NCI-H345 treated with DMSO at 0.1 percent for 48 hours (cell line): ENCODE data around the gene TBC1D16.
"Not testable (repeated sequence)": the region's sequence is repeated elsewhere in the genome, so short reads cannot be mapped to it uniquely, and the experiment has no call there.

ENCODE experiments used
- DNase-seq: peaks from one replicate; lab custom pipeline; 2025; ENCODE audit not compliant: unreplicated experiment; lab: John Stamatoyannopoulos, UW

The TBC1D16 gene

GRCh38 chr17:80055597-80055996 is 19.9 kb upstream of the TBC1D16 start:
- DNase-seq, result no peak

- DNase-seq, result no peak
Measured at GRCh38 chr17:80053102-80053501, 17.4 kb upstream of the TBC1D16 start.

DNA sequence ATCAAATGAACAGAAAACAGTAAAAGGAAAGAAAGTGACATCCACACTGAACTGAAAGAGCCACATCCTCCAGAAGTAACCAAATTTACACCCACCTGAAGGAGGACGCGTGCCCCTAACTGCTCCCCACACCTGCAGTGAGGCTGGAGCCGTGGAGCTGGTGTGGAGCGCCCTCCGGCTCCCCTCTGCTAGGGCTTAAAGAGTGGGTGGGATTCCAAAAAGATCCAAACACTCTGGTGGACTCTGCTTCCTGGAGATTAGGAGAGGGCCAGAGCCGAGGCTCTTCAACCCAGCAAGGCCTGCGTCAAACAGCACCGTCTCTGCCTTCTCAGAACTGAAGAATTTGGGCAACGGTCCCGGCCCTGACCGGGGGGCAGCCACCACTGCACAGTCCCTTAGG is 16.0 kb upstream of the TBC1D16 start:
- DNase-seq, result no peak

DNA sequence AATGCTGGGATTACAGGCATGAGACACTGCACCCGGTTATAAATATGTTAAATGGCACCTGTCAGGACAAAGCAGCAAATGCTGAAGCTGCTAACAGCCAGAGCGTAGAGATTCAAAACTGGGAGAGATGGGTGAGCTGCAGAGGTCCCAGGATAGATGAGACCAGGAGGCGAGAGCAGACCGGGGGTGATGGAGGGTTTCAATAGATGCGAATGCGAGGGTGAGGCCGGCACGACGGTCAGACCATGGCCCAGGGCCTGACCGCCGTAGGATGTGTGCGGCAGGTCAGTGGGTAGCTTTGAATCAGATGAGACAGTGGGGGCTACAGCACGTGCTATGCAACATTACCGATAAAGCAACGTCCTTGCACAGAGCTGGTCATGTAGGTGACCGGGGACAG is 15.0 kb upstream of the TBC1D16 start:
- DNase-seq, result no peak

DNA sequence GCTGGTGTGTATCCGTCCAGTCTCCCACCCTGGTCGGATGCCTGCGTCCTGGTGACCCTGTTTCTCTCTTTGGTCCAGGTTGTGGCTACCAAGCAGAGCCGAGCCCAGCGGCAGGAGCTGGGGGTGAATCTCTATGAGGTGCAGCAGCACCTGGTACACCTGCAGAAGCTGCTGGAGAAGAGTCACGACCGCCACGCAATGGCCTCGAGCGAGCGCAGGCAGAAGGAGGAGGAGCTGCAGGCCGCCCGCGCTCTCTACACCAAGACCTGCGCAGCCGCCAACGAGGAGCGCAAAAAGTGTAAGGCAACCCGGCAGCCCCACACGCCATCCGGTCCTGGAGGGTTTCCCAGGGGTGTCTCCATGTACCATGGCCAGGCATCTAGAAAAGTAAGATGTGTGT is 14.3 kb upstream of the TBC1D16 start:
- DNase-seq, result no peak

GRCh38 chr17:80047176-80047575 is 11.5 kb upstream of the TBC1D16 start:
- DNase-seq, result peak; percentile 93

DNA sequence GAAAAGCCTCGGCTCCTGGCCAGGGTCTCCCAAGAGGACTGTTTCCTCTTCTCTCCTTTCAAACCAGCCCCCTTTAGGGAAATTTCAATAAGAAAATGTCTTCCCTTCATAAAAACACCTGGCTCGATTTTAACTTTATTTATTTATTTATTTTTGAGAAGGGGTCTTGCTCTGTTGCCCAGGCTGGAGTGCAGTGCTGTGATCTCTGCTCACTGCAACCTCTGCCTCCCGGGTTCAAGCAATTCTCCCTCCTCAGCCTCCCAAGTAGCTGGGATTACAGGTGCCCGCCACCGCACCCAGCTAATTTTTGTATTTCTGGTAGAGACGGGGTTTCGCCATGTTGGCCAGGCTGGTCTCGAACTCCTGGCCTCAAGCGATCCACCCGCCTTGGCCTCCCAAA is 11.0 kb upstream of the TBC1D16 start:
- DNase-seq, result not testable (repeated sequence)

DNA sequence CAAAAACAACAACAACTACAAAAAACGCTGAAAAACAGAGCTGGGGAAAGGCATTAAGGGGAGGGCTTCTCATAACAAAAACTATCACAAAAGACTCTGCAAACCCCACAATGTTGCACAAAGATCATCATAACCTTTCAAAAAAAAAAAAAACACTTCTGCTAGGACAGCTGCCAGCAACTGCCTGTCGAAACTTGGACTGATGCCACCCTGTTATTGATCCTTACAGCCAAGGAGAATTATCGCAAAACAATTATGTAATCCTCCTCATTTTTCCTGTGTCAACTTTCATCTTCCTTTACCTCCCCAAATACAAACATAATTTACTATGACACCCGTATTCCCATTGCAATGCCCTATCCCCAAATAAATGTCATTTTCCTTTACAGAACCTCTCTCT is 10.0 kb upstream of the TBC1D16 start:
- DNase-seq, result peak; percentile 91

DNA sequence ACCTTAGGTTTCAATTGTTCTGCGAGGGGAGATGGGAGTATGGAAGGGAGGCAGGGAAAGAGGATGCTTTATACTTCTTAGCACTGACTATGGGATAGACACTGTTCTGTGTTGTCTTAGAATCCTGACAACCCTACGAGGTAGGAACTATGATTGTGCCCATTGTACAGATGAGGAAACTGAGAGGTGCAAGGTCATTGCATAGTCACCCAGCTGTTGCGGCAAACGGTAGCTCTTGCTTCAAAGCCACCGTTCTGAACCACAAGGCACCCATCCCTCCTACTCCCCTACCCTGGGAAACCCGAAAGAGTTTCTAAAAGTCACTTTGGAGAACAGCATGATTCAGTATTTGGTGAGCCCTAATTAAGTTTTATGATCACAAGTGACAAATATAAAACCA is 8.3 kb upstream of the TBC1D16 start:
- no peak for DNase-seq

DNA sequence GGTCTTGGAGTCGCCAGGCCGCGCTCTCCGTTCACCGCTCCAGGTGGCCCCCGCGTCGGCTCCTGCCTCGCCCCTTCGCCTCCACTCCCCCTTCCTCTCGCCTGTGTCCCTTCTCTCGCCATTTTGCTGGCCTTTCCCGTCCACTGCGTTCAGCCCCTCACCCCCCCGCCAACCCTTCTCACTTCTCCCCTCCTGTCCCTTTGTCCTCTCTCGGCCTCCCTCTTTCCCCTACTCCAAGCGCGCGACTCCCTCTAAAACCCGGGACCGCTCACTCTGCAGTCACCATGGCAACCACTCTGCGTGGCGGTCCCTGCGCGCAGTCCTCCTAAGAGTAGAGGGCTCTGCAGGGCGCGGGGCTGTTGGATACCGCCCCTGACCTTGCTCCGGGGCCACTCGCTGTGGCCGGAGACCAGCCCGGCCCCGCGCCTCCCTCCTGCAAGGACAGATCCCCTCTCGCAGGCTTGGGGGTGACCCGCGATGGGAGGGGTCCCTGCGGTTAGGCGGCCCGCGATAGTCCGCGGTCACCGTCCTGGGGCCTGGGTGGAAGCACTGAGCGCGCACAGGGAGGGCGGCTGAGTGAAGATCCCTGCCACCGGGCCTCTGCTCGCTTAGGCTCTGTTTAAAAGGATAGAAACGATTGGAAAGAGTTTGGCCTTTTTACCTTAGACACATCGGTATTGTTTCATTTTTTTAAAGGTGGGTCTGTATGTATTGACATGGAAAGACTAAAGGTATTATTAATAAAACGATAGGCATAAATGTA is 1.2 kb upstream of the TBC1D16 start:
- peak; percentile 31 for DNase-seq

- peak; percentile 89 for DNase-seq
Measured at GRCh38 chr17:80035937-80036714, 454 bp upstream of the TBC1D16 start, which contains the start of gene CCDC40. CCDC40 (plus strand) TSS chr17:80036642; CDS start chr17:80036663, 21 bp downstream.

GRCh38 chr17:80034791-80035686 is 633 bp downstream of the TBC1D16 start:
- peak; percentile 31 for DNase-seq

DNA sequence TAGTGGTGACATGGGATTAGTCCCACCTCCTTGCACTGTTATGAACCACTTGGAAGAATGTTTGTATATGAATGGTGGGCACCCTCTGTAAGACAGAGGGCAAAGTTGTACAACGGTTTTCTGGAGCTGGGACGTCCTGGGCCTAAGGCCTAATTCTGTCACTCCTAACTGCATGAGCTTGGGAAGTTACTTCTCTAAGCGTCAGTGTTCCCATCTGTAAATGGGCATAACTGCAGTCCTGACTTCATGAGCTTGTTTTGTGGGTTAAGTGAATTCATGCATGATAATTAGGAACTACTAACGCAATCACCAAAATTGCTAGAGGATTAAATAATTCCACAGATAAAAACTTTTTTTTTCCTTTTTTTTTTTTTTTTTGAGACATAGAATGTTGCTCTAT is 1.8 kb downstream of the TBC1D16 start:
- no peak for DNase-seq

DNA sequence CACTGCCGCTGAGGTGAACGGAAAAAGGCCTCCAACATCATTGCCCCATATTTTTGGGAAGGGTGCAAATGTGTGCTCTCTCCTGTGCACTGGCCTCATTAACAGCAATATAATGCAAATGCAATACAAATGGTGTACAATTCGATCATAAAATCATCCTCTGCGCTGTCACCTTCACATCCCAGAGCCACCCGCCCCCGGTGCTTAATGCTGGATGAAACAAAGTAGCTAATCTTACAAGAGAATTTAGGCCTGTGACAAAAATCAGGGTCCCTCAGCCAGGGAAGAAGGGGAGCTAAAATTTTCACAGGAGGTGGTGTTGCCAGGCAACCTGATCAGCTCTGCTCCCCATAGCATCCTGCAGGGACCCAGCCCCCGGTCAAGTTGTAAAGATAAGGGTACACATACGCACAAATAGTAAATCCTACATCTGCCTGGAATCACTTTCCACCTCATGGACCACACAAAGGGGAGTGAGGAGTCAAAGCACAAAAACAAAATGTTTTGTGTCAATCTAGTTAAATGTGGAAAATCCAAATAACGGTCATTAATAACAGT is 3.0 kb downstream of the TBC1D16 start:
- DNase-seq, result no peak

- no peak for DNase-seq
Measured at GRCh38 chr17:80031691-80032430, 3.8 kb downstream of the TBC1D16 start.

DNA sequence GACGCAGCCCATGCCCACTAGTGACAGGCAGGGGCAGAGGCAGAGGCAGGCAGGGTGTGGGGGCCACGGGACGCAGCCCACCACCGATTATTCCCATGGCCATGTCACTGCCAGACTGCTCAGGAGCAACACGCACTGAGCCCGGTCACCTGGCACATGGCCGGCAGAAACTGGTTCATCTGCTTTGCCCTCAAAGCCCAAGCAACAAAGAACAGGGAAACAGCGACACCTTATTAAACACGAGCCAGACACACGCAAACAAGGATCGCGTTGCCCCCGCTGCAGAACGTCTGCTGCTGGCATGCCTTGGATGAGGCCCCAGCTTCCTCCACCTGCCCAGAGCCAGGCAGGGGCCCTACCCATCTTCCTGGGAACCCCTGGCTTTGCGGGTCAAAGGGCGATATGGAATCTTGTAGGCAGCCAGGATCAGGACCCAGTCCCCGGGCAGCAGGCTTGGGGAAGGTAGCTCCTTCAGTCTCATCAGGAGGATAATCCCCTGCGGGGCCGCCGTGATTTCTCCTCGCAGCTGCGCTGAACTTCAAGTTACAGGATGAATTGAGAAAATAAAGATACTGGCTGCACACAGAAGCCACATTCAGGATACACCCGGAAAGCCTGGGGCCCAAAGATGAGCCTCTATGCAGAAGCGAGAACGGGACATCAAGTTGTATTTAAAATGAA is 4.8 kb downstream of the TBC1D16 start:
- DNase-seq, result peak; percentile 14

DNA sequence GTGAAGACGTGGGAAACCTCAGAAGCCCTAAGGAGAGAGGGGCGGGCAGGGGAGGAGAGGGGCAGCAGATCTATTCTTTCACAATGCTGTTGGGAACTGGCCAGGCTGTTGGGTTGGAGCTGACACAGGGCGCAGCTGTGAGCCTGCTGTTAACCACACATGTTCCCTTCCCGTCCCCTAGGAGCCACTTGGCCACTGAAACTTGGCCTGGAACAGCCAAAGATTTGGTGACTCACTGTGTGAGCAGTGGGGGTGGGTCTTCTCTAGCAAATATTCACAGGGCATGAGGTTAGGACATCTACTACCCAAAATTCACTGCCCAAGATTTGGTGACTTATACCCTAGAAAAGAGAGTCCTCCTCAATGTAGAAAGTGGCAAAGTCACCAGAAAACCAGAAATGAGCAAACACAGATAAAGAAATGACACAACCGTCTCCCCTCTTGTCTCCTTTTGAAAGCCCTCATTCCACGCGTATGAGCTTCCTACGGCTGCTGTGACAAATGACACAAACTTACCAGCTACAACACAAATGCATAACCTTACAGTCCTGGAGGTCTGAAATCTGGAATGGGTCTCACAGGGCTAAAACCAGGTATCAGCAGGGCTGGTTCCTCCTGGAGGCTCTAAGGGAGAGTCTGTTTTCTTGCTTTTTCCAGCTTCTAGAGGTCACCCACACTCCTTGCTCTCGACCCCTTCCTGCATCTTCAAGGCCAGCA is 6.3 kb downstream of the TBC1D16 start:
- DNase-seq, result no peak

DNA sequence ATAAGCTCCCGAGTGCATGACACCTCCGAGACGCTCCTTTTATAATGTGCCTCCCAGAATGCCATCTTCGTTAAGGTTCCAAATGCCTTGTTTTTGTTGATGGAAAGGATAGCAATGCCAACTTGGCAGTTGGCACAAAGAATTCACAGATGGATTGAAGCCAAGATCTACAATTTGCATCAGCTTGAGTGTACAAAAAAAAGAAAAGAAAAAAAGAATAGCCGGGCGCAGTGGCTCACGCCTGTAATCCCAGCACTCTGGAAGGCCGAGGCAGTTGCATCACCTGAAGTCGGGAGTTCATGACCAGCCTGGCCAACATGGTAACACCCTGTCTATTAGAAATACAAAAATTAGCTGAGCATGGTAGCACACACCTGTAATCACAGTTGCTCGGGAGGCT is 7.6 kb downstream of the TBC1D16 start:
- DNase-seq, result peak; percentile 63

- DNase-seq, result no peak
Measured at GRCh38 chr17:80027043-80027435, 8.6 kb downstream of the TBC1D16 start.
